Measurements from ENCODE around the gene COL8A2.

Gene COL8A2

GRCh38 chr1:36157115-36157903 is 32.3 kb upstream of the COL8A2 start:
- peak; percentile 21 for DNase-seq (ENCODE audit: low spot score)

DNA sequence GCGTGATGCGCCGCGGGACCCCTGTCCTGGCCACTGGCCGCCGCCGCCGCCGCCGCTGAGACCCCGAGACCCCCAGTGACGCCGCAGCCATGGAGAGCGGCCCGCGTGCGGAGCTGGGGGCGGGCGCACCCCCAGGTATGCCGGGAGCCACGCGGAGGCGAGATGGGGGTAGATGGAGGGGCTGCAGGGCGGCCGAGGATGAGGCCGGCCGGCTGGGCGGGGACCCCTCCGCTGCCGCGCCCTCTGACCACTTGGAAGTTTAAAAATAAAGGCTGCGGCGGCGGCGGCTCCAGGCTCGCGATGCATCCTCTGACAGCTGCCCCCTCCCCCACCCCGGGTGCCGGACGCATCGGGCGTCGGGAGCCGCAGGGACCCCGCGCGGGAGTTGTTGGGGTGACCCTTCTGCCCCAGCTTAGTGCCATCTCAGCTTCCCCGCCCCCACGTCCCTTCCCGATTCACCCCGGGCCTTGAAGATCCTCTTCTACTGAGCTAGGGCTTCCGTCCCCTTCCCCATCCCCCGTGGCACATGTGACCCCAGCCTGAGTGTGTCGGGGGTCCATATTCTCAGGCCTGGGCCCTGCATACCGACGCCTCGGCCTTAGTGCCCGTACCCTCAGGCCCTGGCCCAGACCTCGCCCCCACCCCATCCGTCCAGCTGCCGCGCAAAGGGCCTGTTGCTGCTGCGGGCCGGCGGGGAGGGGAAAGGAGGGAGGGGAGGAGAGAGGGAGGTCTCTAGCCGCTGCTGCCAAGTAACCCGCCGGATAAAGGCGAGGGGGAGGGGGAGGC is 31.5 kb upstream of the COL8A2 start:
- peak; percentile 61 for DNase-seq (ENCODE audit: low spot score)

DNA sequence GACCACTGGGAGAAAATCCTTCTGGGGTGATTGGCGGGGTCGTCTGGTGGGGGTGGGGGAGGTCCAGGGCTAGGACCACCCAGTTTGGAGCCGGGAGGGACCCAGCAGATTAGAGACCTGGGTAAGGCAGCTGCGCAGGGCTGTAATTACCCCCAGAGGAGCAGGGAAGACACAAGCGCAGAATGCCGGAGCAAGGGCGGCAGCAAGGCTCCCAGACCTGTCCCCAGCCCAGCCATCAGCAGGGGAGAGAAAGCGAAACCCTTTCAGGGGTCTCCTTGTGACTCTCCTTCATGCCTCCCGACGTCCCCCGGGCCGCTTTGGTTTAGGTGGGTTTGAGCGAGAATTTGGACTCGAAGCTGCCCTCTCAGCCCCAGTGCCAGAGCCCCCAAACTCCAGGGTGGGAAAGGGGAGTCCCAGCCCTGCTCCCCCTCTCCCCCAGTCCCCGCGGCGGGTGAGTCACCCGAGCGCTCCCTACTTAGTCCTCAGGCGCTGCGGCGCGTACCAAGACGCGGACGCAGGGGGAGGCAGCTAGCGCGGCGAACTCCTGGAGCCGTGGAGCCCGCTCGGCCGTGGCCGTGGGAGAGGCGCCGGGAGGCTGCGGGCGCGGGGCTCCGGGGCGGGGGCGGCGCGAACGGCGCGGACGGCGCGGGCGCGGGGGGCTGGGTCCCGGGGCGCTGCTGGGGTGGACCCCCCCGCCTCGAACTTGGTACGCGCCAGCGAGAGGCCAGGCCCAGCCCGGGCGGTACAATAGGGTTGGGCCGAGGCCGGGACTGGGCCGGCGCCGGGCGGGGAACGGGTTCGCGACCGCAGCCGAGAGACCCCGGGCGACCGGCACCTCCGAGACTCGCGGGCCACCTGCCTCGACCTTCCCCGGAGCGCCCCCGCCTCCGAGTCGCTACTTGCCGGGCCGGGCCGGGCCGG is 30.6 kb upstream of the COL8A2 start, which contains the start of gene MAP7D1:
MAP7D1 (plus strand) TSS at position 753 of the 921 bp plus-strand sequence. CDS start 258 bp downstream, outside the sequence.
- peak; percentile 85 for DNase-seq (ENCODE audit: low spot score)

- no peak for DNase-seq (ENCODE audit: low spot score)
Observed at GRCh38 chr1:36154765-36155407, 29.9 kb upstream of the COL8A2 start.

GRCh38 chr1:36154335-36154734 is 29.3 kb upstream of the COL8A2 start:
- no peak for DNase-seq (ENCODE audit: low spot score)

- no peak for DNase-seq (ENCODE audit: low spot score)
Observed at GRCh38 chr1:36153476-36153875, 28.5 kb upstream of the COL8A2 start.

GRCh38 chr1:36151845-36152203 is 26.8 kb upstream of the COL8A2 start:
- no peak for DNase-seq (ENCODE audit: low spot score)

DNA sequence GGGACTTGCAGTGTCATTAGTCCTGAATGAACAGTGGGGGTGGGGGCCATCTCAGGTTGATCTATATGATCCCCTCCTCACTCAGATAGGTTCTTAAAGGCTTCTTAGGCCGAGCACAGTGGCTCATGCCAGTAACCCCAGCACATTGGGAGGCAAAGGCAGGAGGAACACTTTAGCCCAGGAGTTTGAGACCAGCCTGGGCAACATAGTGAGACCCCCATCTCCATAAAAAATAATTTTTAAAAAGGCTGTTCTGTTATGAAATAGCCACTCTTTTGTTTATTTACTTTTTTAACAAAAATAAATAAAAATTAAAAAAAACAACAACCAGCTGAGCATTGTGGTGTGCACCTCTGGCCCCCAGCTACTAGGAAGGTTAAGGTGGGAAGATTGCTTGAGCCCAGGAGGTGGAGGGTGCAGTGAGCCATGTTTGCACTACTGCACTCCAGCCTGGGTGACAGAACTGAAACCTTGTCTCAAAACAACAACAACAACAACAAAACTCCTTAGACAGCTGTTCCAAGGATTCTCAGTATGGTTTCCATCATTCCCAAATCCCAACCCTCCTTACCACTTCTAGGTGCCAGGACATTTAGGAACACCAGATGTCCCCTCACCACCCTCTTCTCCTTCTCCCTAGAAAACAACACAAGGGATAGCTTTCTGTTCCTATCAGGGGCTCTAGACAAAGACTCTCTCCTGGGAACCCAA is 26.3 kb upstream of the COL8A2 start:
- DNase-seq (ENCODE audit: low spot score): no peak

DNA sequence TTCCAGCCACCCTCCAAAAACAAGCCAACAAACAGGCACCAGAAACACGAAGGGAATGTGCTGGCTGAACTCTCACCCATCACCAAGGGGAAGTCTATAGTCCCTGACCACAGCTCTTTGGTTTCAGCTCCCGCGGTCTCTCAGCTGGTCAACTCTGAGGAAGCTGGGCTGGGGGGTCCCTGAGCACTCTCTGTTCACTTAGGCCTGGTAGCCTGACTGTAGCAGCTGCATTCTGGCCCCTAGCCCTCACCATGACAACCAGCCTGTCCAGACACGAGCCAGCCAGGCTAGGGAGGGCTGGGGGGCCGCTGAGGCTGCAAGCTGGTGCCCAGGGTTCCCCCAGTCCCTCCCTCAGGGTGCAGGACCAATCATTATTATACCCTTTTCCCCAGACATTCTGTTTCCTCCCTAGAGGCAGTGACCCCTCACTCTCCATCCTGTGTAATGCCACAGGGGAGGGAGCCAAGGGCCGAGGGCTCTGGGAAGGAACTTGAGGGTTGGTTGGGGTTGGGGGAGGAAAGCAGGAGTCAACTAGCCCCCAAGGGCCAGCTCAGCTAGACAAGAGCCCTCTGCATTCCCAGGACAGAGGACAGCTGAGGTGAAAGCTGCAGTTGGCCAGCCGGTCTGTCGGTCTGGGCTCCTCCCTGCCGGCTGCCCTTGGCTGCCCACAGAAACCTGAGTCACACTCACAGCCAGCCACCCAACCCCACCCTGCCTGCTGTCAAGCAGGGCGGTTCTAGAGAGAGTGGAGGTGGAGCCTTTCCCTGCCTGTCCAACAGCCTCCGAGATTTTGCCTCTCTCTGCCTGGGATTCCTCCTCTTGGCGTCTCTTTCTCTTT is 25.5 kb upstream of the COL8A2 start:
- DNase-seq (ENCODE audit: low spot score): peak; percentile 96

DNA sequence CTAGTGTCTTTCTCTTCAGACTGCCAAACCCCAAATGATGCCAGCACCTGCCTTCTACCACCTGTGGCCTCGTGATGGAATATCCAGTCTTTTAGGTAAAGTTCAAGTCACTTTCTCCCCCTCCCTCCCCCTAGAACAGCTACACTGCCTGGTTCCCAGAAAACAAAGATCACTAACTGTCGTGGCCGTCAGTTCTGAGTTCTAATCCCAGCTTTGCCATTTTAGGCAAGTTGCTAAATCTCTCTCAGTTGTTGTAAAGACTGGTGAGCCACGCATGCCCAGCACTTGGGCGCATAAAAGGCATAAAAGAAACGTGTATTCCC is 24.9 kb upstream of the COL8A2 start:
- no peak for DNase-seq (ENCODE audit: low spot score)

DNA sequence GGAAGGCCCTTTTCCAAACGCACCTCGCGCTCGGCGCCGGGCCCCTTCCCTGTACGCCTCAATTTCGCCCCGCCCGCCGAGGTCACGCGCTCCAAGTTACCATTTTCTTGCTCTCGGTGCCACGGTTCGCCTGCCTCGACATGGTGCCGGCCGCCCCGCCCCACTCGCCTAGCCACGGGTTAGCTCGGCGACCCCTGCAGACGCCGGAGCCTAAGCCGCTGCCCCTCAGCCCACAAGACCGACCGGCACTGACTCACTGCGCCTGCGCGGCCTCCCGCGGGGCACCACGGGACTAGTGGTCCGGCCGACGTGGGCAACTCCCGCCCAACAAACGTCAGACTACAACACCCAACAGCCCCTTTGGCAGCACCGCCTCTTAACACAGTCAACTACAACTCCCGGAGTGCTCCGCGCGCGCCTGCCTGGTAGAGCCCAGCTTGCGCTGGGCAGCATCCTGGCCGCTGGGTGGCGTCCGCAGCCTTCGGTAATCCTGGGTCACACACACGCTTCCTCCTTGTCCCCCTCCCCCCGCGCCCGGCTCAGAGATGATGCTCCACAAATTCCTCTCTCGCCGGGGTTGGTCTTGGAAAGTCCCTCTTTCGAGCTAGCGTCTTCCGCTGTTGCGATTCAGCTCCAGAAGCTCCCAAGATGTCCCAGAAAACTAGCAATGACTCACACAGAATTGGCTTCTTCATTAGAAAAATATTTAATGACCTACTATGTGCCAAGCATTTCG is 24.4 kb upstream of the COL8A2 start, which contains the start of gene TRAPPC3:
TRAPPC3 (minus strand) TSS at position 250 of the 736 bp plus-strand sequence; CDS start at position 142, 108 bp downstream.
- DNase-seq (ENCODE audit: low spot score): peak; percentile 100

GRCh38 chr1:36148821-36149236 is 23.8 kb upstream of the COL8A2 start:
- DNase-seq (ENCODE audit: low spot score): no peak

- DNase-seq (ENCODE audit: low spot score): no peak
Observed at GRCh38 chr1:36144413-36144812, 19.4 kb upstream of the COL8A2 start.

DNA sequence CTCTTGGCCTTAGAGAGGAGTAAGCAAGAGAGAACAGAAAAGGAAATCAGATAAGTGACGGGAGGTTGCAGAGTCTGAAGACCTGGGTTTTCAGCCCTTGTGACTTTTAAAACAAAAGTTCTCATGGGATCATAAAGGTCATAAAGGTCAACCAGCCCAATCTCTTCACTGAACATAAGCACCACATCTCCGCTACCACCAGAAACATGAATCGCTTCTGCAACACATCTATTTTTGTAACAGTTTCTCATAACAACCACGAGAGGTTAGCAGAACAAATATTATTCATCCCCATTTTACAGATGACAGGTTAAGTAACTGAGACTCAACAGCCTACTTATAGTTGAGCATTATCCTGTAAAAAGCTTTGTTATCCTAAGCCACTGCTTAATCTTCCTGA is 18.4 kb upstream of the COL8A2 start:
- no peak for DNase-seq (ENCODE audit: low spot score)

GRCh38 chr1:36142121-36142520 is 17.1 kb upstream of the COL8A2 start:
- DNase-seq (ENCODE audit: low spot score): no peak

- DNase-seq (ENCODE audit: low spot score): no peak
Observed at GRCh38 chr1:36139521-36139920, 14.5 kb upstream of the COL8A2 start.

- no peak for DNase-seq (ENCODE audit: low spot score)
Observed at GRCh38 chr1:36137776-36138175, 12.8 kb upstream of the COL8A2 start.

- no peak for DNase-seq (ENCODE audit: low spot score)
Observed at GRCh38 chr1:36137226-36137625, 12.2 kb upstream of the COL8A2 start.

GRCh38 chr1:36136535-36136934 is 11.5 kb upstream of the COL8A2 start:
- peak; percentile 25 for DNase-seq (ENCODE audit: low spot score)

All from RKO (cell line).